ENCODE results near the gene NUP160.

DNA sequence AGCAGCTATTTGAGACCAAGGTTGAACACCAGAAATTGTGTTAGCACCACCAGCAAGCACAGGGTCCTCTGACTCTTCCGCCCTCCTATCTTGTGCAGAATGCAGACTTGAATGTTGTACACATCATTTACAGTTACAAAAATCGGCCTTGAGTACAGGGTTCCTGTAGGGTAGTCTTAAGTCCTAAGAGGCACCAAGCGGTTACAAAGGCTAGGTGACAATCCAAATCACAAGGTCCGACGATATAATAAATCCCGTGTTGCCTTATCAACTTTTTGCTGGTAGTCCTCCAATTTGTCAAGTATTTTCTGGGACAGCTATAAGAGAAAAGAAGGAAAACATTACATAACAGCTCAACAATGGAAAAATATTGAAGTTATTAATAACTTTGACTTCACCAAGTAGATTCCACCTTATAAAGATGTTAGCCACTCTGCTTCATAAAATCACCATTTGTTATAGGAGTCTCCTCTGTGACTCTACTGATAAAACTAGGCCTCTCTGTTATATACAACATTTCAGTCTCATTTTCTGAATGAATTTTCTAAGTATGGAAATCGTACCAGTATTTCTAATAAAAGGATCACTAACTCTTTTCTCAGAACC, 69.2 kb downstream of the NUP160 start:
- TF ChIP-seq EZH2 (IDR thresholded peaks at IDR 0.05) (no peak), EZH2phosphoT487 (IDR thresholded peaks at IDR 0.05) (no peak)
- TF ChIP-seq, protein P1, sequence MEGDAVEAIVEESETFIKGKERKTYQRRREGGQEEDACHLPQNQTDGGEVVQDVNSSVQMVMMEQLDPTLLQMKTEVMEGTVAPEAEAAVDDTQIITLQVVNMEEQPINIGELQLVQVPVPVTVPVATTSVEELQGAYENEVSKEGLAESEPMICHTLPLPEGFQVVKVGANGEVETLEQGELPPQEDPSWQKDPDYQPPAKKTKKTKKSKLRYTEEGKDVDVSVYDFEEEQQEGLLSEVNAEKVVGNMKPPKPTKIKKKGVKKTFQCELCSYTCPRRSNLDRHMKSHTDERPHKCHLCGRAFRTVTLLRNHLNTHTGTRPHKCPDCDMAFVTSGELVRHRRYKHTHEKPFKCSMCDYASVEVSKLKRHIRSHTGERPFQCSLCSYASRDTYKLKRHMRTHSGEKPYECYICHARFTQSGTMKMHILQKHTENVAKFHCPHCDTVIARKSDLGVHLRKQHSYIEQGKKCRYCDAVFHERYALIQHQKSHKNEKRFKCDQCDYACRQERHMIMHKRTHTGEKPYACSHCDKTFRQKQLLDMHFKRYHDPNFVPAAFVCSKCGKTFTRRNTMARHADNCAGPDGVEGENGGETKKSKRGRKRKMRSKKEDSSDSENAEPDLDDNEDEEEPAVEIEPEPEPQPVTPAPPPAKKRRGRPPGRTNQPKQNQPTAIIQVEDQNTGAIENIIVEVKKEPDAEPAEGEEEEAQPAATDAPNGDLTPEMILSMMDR (IDR thresholded peaks at IDR 0.05), result no peak
